Neural cell (in vitro differentiated cells): Measurements from ENCODE around the gene ARHGAP4. TPM values are rescaled to one million over a fixed set of nuclear protein-coding genes. Genes with fewer than 3 reads are reported as not detected.

Source experiments
- H2AFZ ChIP-seq: fragments of 200-600, 300-800 bp; sonication (generic), shearing (Covaris generic); 2 replicates; pipeline ENCODE4 v1.6.0; 2014; ENCODE audit warnings: low read depth, mild to moderate bottlenecking, antibody characterized with exemption, low read length, moderate library complexity
- H3F3A ChIP-seq: fragments of 200-600 bp; shearing (Covaris generic); 2 replicates; pipeline ENCODE4 v1.6.1; 2016; ENCODE audit warnings: mild to moderate bottlenecking, moderate library complexity, mixed read lengths, antibody characterized with exemption, low read length; ENCODE audit not compliant: insufficient read depth, poor library complexity, severe bottlenecking
- H3K27ac ChIP-seq: fragments of 200-600, 300-800 bp; sonication (generic), shearing (Covaris generic); 2 replicates; pipeline ENCODE4 v1.5.1; 2014; ENCODE audit warnings: mild to moderate bottlenecking, low read length, moderate library complexity
- H3K27me3 ChIP-seq: fragments of 300-800, 200-600 bp; sonication (generic), shearing (Covaris generic); 2 replicates; pipeline ENCODE4 v1.6.0; 2014; ENCODE audit warnings: mild to moderate bottlenecking, low read depth, low read length, moderate library complexity; ENCODE audit not compliant: insufficient read depth
- H3K36me3 ChIP-seq: fragments of 300-800, 200-600 bp; sonication (generic), shearing (Covaris generic); 2 replicates; pipeline ENCODE4 v1.5.1; 2014; ENCODE audit warnings: mild to moderate bottlenecking, antibody characterized with exemption, low read length, moderate library complexity; ENCODE audit not compliant: insufficient read depth
- H3K4me2 ChIP-seq: fragments of 300-800, 200-600 bp; sonication (generic), shearing (Covaris generic); 2 replicates; pipeline ENCODE4 v1.6.0; 2014; ENCODE audit warnings: mild to moderate bottlenecking, low read length
- H3K4me3 ChIP-seq: fragments of 300-800, 200-600 bp; sonication (generic), shearing (Covaris generic); 2 replicates; pipeline ENCODE4 v1.5.1; 2014; ENCODE audit warnings: mild to moderate bottlenecking, low read length, moderate library complexity
- H3K79me2 ChIP-seq: fragments of 200-600 bp; shearing (Covaris generic); replicated peaks from 2 replicates; pipeline ENCODE4 v1.6.0; 2014; ENCODE audit warnings: mild to moderate bottlenecking, low read length, moderate library complexity; ENCODE audit not compliant: insufficient read depth
- H3K9ac ChIP-seq: fragments of 300-800, 200-600 bp; sonication (generic), shearing (Covaris generic); 2 replicates; pipeline ENCODE4 v1.6.1; 2016; ENCODE audit warnings: mild to moderate bottlenecking, low read length, mixed read lengths
- H3K9me2 ChIP-seq: fragments of 200-600 bp; shearing (Covaris generic); 2 replicates; pipeline ENCODE4 v1.6.1; 2016; ENCODE audit warnings: mild to moderate bottlenecking, low read length, mixed read lengths; ENCODE audit not compliant: insufficient read depth
- H3K9me3 ChIP-seq: fragments of 200-600, 300-800 bp; sonication (generic), shearing (Covaris generic); 2 replicates; pipeline ENCODE4 v1.6.1; 2016; ENCODE audit warnings: mild to moderate bottlenecking, mixed run types, low read length, moderate library complexity, mixed read lengths
- H4K20me1 ChIP-seq: fragments of 200-600 bp; shearing (Covaris generic); 2 replicates; pipeline ENCODE4 v1.6.1; 2016; ENCODE audit warnings: mild to moderate bottlenecking, mixed run types; ENCODE audit not compliant: insufficient read depth
- CTCF ChIP-seq: fragments of 450-650 bp; IDR thresholded peaks from 2 replicates; pipeline ENCODE4 v1.5.1; 2014; ENCODE audit warnings: antibody characterized with exemption, mild to moderate bottlenecking, moderate library complexity; ENCODE audit not compliant: poor library complexity, severe bottlenecking
- EP300 ChIP-seq: fragments of 450-650 bp; conservative IDR thresholded peaks from 2 replicates; pipeline ENCODE4 v1.6.1; 2014; ENCODE audit warnings: antibody characterized with exemption, mild to moderate bottlenecking, moderate library complexity; ENCODE audit not compliant: poor library complexity, severe bottlenecking
- EZH2 ChIP-seq: fragments of 200-600, 300-800 bp; shearing (Covaris generic), sonication (generic); IDR thresholded peaks from 2 replicates; pipeline ENCODE4 v1.6.1; 2014; ENCODE audit warnings: antibody characterized with exemption, low read length, borderline replicate concordance, mild to moderate bottlenecking; ENCODE audit not compliant: insufficient read depth, poor library complexity, severe bottlenecking
- MXI1 ChIP-seq: fragments of 450-650 bp; conservative IDR thresholded peaks from 2 replicates; pipeline ENCODE4 v1.6.1; 2014; ENCODE audit warnings: antibody characterized with exemption, mild to moderate bottlenecking; ENCODE audit not compliant: poor library complexity, severe bottlenecking
- POLR2AphosphoS5 ChIP-seq: IDR thresholded peaks from 2 replicates; pipeline ENCODE4 v1.6.1; 2012
- RAD21 ChIP-seq: fragments of 450-650 bp; conservative IDR thresholded peaks from 2 replicates; pipeline ENCODE4 v1.6.1; 2014; ENCODE audit warnings: antibody characterized with exemption, mild to moderate bottlenecking, moderate library complexity
- REST ChIP-seq: IDR thresholded peaks from 2 replicates; pipeline ENCODE4 v1.6.1; 2012; ENCODE audit warnings: borderline replicate concordance
- SMC3 ChIP-seq: fragments of 450-650 bp; conservative IDR thresholded peaks from 2 replicates; pipeline ENCODE4 v1.6.1; 2014; ENCODE audit warnings: antibody characterized with exemption, mild to moderate bottlenecking, moderate library complexity; ENCODE audit not compliant: poor library complexity
- TAF1 ChIP-seq: IDR thresholded peaks from 2 replicates; pipeline ENCODE4 v1.6.1; 2012; ENCODE audit warnings: low read depth
- polyA plus RNA-seq: library from polyadenylated mRNA; depleted of rRNA; stranded (reverse); fragments of >200 nt; gene quantifications from 2 replicates; pipeline ENCODE4 v1.2.3, GENCODE V29; 2014

Gene ARHGAP4
- polyA plus RNA-seq, 1 donor from 2014 or later: 11.2 TPM

DNA sequence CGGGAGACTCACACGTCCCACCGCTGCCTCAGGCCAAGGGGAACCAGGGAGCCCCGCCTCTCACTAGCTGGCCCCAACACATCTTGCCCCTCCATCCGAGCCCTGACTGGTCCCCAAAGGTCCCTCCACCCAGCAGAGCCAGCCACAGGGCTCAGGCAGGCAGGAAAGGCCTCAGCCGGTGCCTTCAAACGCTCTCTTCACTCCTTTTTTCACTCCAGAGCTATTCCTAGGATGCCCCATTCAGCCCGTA, 1.5 kb upstream of the ARHGAP4 start:
- Histone ChIP-seq H3K27me3 (no peaks in the 10 kb centered on the region), H2AFZ (no peak overlapping the region), H3K4me2 (peak overlapping the region; percentile 80), H3K27ac (peak overlapping the region; percentile 94), H3K9me3 (no peaks in the 10 kb centered on the region), H3K36me3 (no peaks in the 10 kb centered on the region), H4K20me1 (no peaks in the 10 kb centered on the region), H3K79me2 (no peaks in the 10 kb centered on the region), H3K4me3 (peak overlapping the region; percentile 71), H3K9me2 (no peaks in the 10 kb centered on the region), H3F3A (no peaks in the 10 kb centered on the region), H3K9ac (peak overlapping the region; percentile 92)
- no peak for TF ChIP-seq TAF1
- no peak for TF ChIP-seq POLR2AphosphoS5
- TF ChIP-seq MXI1: no peak
- TF ChIP-seq CTCF: no peak
- TF ChIP-seq RAD21: no peak
- TF ChIP-seq REST: no peak
- no peak for TF ChIP-seq EZH2
- TF ChIP-seq SMC3: no peak
- TF ChIP-seq EP300: no peak

- Histone ChIP-seq H3K79me2 (no peaks in the 10 kb centered on the region), H3K27me3 (no peaks in the 10 kb centered on the region), H3K36me3 (no peaks in the 10 kb centered on the region), H4K20me1 (no peaks in the 10 kb centered on the region), H3K9me2 (no peaks in the 10 kb centered on the region), H3K9ac (peak overlapping the region; percentile 92), H3K9me3 (no peaks in the 10 kb centered on the region), H3K4me2 (peak overlapping the region; percentile 80), H3K4me3 (peak overlapping the region; percentile 71), H2AFZ (no peak overlapping the region), H3K27ac (peak overlapping the region; percentile 94), H3F3A (no peaks in the 10 kb centered on the region)
- no peak for TF ChIP-seq EP300
- no peak for TF ChIP-seq CTCF
- TF ChIP-seq RAD21: no peak
- TF ChIP-seq REST: no peak
- TF ChIP-seq SMC3: no peak
- TF ChIP-seq MXI1: no peak
- no peak for TF ChIP-seq POLR2AphosphoS5
- no peak for TF ChIP-seq EZH2
- TF ChIP-seq TAF1: no peak
Measured at GRCh38 chrX:153926858-153927671, 1.0 kb upstream of the ARHGAP4 start.
